ENCODE results near the gene UMOD.
"Not testable (repeated sequence)": the region's sequence is repeated elsewhere in the genome, so short reads cannot be mapped to it uniquely, and the experiment has no call there.

Gene UMOD

DNA sequence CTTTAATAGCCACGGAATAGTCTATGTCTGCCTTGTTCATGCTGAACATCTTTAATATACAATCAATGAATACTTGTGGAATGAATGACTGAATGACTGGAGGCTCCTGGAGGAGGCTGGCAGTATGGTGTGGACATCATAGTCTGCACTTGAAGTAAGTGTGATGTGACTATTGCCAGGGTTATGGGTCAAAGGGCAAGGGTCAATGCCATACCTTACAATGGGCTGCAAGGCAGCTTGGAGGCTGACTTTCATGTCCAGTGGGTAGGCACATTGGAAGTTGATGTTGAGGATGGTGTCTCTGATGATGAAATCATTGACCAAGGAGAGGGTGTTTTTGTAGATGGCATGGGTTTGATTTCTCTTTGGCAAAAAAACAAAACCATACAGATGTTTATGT is 33.1 kb downstream of the UMOD start:
- DNase-seq, result no peak

- DNase-seq, result no peak
These were observed 34.1 kb downstream of the UMOD start for GRCh38 chr16:20318437-20318836.

- no peak for DNase-seq
These were observed 34.5 kb downstream of the UMOD start for GRCh38 chr16:20318006-20318405.

- no peak for DNase-seq
These were observed 35.4 kb downstream of the UMOD start for GRCh38 chr16:20317117-20317516.

DNA sequence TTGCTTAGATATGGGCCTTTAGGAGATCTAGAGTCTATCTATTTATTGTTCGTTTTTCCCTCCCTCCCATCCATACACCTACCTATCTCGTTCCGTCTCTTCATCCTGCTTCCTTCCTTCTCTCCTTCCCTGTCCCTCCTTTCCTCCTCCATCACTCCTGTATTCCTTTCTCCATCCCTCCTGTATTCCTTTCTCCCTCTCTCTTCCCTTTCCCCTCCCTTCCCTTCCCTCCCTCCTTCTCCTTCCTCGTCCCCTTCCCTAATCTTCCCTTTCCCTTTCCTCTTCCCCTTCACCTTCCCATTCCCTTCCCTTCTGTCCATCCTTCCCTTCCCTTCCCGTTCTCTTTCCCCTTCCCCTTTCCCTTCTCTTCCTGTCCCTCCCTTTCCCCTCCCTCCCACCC is 35.8 kb downstream of the UMOD start:
- DNase-seq, result no peak

DNA sequence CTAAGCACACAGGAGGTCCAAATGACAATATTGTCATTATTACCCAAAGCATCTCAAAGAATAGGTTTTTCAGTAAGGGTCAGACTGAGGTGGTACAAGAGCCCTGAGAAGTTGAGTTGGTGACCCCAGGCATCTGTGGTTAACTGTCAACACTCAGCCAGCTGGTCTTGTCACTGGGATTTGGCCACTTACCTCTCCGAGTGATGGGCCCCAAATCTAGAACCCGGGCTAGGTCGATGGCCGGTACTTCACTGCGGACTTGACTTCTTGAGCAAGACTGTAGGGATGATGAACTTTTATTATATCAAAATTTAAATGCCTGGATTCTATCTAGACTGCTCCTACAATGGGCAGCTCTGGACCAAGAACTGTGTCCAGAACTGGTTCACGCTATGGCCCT is 36.8 kb downstream of the UMOD start:
- DNase-seq, result no peak

- no peak for DNase-seq
These were observed 37.9 kb downstream of the UMOD start for GRCh38 chr16:20314575-20314974.

DNA sequence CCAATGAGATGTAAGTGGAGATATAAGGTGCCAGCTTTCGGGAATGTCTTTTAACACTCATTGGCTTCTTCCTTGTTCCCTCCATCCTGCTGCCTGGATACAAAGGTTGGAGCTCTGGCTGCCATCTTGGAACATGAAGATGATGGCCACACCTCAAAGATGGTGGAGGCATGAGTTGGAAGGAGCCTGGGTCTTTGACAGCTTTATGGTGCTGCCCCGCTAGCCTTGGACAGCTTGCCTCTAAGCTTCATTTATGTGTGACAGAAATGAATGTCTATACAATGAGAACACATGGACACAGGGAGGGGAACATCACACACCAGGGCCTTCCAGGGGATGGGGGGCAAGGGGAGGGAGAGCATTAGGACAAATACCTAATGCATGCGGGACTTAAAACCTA is 38.8 kb downstream of the UMOD start:
- DNase-seq, result no peak

DNA sequence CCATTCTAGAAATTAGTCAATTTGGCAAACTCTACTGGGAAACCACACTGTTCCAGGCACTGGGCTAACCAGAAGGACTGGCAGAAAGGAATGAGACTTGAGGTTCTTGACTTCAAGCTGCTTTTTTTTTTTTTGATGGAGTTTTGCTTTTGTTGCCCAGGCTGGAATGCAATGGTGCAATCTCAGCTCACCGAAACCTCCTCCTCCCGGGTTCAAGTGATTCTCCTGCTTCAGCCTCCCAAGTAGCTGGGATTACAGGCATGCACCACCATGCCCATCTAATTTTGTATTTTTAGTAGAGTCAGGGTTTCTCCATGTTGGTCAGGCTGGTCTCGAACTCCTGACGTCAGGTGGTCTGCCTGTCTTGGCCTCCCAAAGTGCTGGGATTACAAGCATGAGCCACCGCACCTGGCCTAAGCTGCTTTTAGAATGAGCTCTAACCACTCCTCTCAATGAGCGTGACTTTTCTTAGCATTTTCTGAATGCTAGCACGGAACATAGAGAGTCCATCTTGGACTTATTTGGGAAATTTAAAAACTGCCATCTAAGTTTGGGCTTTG is 39.9 kb downstream of the UMOD start:
- not testable (repeated sequence) for DNase-seq

DNA sequence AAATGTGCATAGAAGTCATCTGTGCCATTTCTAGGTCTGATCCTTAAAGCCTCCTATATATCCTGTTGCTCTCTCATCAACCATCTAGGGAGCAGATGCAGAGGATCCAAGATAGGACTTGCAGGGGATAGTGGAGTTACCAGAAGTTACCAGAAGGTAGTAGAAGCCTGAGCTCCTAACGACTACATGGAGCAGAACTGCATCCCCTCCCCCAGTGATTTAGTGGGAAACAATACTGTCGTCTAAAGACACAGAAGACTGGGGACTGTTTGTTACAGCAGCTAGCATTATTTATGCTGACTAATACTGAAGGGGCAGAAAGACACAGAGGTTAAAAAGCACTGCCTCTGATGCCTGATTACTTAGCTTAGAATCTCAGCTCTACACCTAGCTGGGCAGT is 41.0 kb downstream of the UMOD start:
- no peak for DNase-seq

DNA sequence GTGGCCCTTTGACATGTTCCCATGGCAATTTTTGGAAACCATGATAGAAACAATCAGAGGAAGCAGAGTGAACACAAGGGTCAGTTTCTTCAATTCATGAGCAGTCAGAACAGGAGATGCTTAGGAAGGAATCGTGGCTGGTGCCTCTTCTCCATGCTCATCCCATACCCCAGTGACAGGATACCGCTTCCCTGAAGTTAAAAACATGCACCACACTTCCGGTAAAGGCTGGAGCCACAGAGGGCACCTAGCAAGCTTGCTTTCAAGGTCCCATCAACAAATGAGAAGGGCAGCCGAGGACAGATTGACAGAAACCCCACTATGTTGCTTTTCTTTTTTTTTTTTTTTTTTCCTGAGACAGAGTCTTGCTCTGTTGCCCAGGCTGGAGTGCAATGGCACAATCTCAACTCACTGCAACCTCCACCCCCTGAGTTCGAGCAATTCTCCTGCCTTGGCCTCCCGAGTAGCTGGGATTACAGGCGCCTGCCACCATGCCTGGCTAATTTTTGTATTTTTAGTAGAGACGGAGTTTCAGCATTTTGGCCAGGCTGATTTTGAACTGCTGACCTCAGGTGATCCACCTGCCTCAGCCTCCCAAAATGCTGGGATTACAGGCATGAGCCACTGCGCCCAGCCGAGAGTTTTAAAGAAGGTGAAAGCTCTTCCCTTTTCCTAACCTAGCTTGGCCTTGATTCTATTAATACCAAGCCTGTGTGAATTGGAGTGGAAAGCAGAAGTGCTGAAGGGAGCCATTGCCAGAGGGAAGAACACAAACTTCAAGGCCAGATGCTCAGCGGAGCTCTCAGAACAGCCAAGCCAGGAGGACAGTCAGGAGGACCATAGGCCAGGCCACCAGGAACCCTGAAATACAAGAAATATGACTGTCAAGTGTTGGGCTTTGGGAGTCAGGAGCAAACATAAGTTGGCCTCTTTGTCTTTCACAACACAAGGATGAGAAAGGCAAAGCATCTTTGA is 41.8 kb downstream of the UMOD start:
- peak; percentile 6 for DNase-seq

DNA sequence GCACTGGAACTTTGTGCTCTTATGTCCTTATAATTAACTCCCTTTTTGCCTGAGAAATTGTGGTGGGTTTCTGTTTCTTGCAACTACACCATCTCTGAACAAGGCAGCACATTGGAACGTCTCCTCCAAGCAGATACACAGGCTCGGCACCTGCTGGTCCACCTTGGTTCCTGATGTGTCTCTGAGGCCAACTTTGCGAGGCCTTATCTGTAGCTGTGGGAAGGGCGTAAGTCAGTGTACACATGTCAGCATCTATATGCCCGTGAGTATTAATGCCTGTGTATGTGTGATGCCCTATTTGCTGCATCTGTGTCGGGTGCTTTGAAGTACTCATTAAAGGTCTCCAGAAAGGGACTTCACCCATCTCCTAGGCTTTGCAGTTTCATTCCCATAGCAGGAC is 42.7 kb downstream of the UMOD start:
- no peak for DNase-seq

DNA sequence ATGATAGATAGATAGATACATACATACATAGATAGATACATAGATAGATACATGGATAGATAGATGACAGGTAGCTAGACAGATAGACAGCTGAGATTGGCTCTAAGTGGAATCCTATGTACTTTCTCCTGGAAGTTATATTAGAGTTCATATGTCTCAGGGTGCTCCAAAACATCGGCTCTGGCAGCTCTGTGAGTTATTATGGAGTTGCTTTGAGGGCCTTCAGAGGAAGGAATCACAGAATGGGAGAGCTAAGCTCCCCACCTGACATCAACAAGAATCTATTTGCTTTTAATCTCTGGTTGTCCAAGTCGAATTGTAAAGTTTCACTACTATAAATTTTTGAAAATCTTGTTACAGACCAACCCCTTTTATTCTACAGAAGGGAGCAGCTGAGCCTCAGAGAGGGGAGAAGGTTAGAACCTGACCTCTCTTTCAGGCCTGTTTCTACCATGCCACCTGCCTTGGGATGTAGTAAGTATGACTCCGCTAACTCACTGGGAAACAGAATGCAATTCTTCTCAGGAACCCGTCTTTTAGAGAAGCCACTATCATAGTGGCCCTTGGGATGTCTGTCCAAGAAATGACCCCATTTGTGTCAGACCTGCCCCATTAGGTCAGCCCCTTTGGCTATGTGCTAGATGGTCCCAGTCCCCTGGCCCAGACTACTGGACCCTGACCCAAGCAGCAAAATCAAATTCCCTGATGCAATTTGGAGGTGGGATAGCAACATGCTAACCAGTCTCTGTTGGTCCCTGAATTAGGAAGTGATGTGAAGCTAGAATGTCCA is 43.5 kb downstream of the UMOD start:
- DNase-seq, result no peak

- no peak for DNase-seq
These were observed 44.2 kb downstream of the UMOD start for GRCh38 chr16:20308266-20308665.

DNA sequence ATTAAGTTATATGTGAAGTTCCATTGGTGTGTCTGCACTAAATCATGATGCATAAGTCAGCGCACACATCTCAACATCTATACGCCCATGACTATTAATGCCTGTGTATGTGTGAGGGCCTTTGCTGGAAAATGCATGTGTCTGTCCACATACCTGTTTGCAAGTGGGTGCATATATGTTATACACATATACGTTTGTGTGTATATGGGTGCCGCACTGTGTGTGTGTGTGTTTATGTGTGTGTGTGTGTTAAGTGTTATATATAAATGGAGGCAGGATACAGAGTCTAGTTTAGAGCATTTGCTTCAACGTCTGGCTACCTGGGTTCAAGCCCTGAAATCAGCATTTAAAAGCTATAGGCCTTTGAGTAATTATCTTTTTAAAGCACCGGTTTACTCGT is 44.7 kb downstream of the UMOD start:
- no peak for DNase-seq

DNA sequence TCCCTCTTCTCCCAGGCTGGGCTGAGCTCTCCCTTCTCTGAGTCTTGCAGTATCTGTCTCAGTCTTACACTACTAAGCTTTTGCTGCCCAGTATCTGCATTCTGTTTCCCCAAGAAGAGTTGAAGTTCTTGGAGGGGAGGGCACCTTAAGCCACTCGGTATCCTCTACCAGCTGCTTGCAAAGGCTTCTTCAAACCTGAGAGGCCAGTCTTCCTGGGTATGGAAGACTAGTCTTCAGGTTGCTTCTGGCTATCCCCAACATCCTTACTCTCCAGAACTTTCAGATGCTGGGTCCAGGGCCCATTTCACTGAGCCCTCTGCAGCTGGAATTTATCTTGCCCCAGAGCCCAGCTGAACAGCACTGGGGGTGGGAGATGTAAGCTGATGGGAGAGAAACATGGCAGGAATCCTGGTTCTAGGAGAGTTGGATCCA is 45.3 kb downstream of the UMOD start:
- no peak for DNase-seq

DNA sequence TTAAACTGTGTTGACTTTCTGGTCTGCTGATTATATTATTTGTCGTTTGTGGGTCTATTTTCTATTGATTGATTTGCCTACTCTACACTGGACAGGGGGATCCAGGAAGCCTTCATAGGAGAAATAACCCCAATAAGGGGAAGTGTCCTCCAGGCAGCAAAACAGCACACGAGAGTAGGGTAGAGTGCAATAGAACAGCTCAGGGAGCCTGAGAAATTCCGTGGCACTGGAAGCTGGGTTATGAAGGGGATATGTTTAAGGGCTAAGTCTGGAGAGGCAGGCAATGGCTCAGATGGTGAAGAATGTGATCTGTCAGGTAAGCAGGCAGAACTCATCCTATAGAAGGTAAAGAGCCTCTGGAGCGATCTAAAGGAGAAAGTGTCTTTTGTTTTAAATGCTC is 46.1 kb downstream of the UMOD start:
- DNase-seq, result no peak

GRCh38 chr16:20303012-20303411 is 49.5 kb downstream of the UMOD start:
- no peak for DNase-seq

GRCh38 chr16:20302389-20302788 is 50.1 kb downstream of the UMOD start:
- DNase-seq, result no peak

- no peak for DNase-seq
These were observed 50.7 kb downstream of the UMOD start for GRCh38 chr16:20301840-20302239.

DNA sequence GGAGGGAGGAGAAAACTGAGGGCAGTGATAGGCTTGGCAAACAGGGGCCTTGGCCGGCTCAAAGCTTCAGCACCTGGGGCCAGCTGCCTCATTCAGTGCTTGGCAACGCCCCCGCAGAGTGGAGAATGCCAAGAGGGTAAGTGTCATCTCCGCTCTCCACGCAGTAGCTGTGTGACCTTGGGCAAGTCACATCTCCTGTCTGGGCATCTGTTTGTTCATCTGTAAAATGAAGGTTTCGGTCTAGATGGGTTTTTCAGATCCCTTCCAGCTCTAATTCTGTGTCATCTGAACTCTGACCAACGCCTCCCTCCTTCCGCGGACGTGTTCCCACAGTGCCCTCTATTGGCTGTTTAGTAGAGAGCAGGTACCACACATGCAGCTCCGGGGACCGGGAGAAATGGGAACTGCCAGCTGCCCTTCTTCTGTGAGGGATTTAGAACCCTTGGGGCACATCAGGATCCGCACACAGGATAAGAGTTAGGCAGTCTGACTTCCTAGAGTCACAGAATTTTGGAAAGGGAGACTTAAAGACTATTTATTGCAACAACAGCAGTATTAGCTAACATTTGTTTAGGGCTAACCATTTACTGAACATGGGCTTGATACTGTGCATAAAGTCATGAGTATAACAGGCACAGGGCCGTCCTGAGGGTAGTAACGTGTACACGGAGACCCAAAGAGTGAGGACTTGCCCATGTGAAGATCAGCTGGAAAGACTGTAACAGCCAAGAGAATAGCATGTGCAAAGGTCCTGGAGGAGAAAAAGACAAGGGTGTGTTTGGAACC is 52.0 kb downstream of the UMOD start:
- peak; percentile 59 for DNase-seq

GRCh38 chr16:20298452-20298851 is 54.1 kb downstream of the UMOD start:
- no peak for DNase-seq
